Nephron progenitor cell (in vitro differentiated cells): ENCODE results near the gene NLGN1.

Experiments
- DNase-seq: peaks from one replicate; pipeline ENCODE4 v3.0.0; 2021
- H3K27ac Mint-ChIP-seq: 2 replicates; pipeline ENCODE4 v1.8.0; 2021; ENCODE audit warnings: mild to moderate bottlenecking, moderate library complexity, mixed read lengths
- H3K27me3 Mint-ChIP-seq: 2 replicates; pipeline ENCODE4 v1.8.0; 2021; ENCODE audit warnings: mild to moderate bottlenecking, low read depth, mixed read lengths; ENCODE audit not compliant: poor library complexity
- H3K36me3 Mint-ChIP-seq: 2 replicates; pipeline ENCODE4 v1.8.0; 2021; ENCODE audit warnings: low read depth, mixed read lengths
- H3K4me1 Mint-ChIP-seq: 2 replicates; pipeline ENCODE4 v1.8.0; 2021; ENCODE audit warnings: mixed read lengths
- H3K4me3 Mint-ChIP-seq: 2 replicates; pipeline ENCODE4 v1.8.0; 2021; ENCODE audit warnings: mild to moderate bottlenecking, moderate library complexity, mixed read lengths
- H3K9me3 Mint-ChIP-seq: 2 replicates; pipeline ENCODE4 v1.8.0; 2021; ENCODE audit warnings: mild to moderate bottlenecking, moderate library complexity, mixed read lengths
- CTCF ChIP-seq: fragments of 200-600 bp; sonication (generic); IDR thresholded peaks from 2 replicates; pipeline ENCODE4 v1.5.0; 2021; ENCODE audit warnings: antibody characterized with exemption

Gene NLGN1

GRCh38 chr3:173395073-173395411, 2.5 kb upstream of the NLGN1 start:
- peaks cover 48% of the 10 kb centered on the region for H3K4me1 Mint-ChIP-seq
- H3K9me3 Mint-ChIP-seq = no peaks in the 10 kb centered on the region
- TF ChIP-seq CTCF = no peak
- peaks cover 28% of the 10 kb centered on the region for H3K27me3 Mint-ChIP-seq
- H3K27ac Mint-ChIP-seq = peak overlapping the region; percentile 84
- no peaks in the 10 kb centered on the region for H3K36me3 Mint-ChIP-seq
- no peak for DNase-seq
- peak overlapping the region; percentile 95 for H3K4me3 Mint-ChIP-seq

- Mint-ChIP-seq H3K4me3 (peak overlapping the region; percentile 95), H3K4me1 (peaks cover 54% of the 10 kb centered on the region), H3K27ac (peak overlapping the region; percentile 84), H3K36me3 (no peaks in the 10 kb centered on the region), H3K27me3 (peaks cover 28% of the 10 kb centered on the region), H3K9me3 (no peaks in the 10 kb centered on the region)
- DNase-seq = peak; percentile 80
- no peak for TF ChIP-seq CTCF
Observed at GRCh38 chr3:173395412-173396181, 1.9 kb upstream of the NLGN1 start.

GRCh38 chr3:173396191-173397041, 1.1 kb upstream of the NLGN1 start:
- Mint-ChIP-seq H3K27me3 (peaks cover 28% of the 10 kb centered on the region), H3K36me3 (no peaks in the 10 kb centered on the region), H3K4me1 (peaks cover 55% of the 10 kb centered on the region)

GRCh38 chr3:173398111-173398479, 551 bp downstream of the NLGN1 start:
- H3K36me3 Mint-ChIP-seq = no peaks in the 10 kb centered on the region
- peak overlapping the region; percentile 68 for H3K27ac Mint-ChIP-seq
- H3K27me3 Mint-ChIP-seq = peaks cover 23% of the 10 kb centered on the region
- H3K4me1 Mint-ChIP-seq = peaks cover 55% of the 10 kb centered on the region
- peak; percentile 40 for DNase-seq
- TF ChIP-seq CTCF = no peak
- H3K9me3 Mint-ChIP-seq = no peaks in the 10 kb centered on the region
- peak overlapping the region; percentile 95 for H3K4me3 Mint-ChIP-seq

More at GRCh38 chr3:173396191-173397041, 1.1 kb upstream of the NLGN1 start:
- no peak for TF ChIP-seq CTCF
- DNase-seq = peak; percentile 8
- Mint-ChIP-seq H3K27ac (no peak overlapping the region), H3K9me3 (no peaks in the 10 kb centered on the region), H3K4me3 (peak overlapping the region; percentile 95)

- peak overlapping the region; percentile 57 for H3K4me3 Mint-ChIP-seq
- no peaks in the 10 kb centered on the region for H3K9me3 Mint-ChIP-seq
- DNase-seq = no peak
- peaks cover 55% of the 10 kb centered on the region for H3K4me1 Mint-ChIP-seq
- TF ChIP-seq CTCF = no peak
- no peak overlapping the region for H3K27ac Mint-ChIP-seq
- H3K36me3 Mint-ChIP-seq = no peaks in the 10 kb centered on the region
- peaks cover 20% of the 10 kb centered on the region for H3K27me3 Mint-ChIP-seq
Observed at GRCh38 chr3:173399044-173399443, 1.5 kb downstream of the NLGN1 start.
